Adipose tissue (tissue), 3 donors: ENCODE data around the gene DLL4. TPM values are rescaled to one million over a fixed set of nuclear protein-coding genes. Genes with fewer than 3 reads are reported as not detected.
"Not testable (repeated sequence)": the region's sequence is repeated elsewhere in the genome, so short reads cannot be mapped to it uniquely, and the experiment has no call there.

ENCODE experiments used
- H3K27ac ChIP-seq: one replicate; pipeline ENCODE4 v1.5.1; 2013; ENCODE audit warnings: low read depth, low read length
- WGBS, 3 donors: extraction: QIAGEN DNeasy Blood & Tissue Kit; methylation state at CpG; one replicate each; pipeline ENCODE4 v1.1.7; 2013; 5-methylcytosine and 5-hydroxymethylcytosine counted together
- polyA plus RNA-seq, 3 donors: library from polyadenylated mRNA; stranded (reverse); fragments of 200-250 nt; gene quantifications; one replicate each; pipeline ENCODE4 v1.2.3, GENCODE V29; 2013
- donor health status: healthy with polysubstance abuse.
- donor health status: Bipolar disorder and iron deficiency.
- donor health status: healthy.

DLL4 gene
- polyA plus RNA-seq, 3 donors, result 3.4 to 14.5 (median 7.2) TPM

DNA sequence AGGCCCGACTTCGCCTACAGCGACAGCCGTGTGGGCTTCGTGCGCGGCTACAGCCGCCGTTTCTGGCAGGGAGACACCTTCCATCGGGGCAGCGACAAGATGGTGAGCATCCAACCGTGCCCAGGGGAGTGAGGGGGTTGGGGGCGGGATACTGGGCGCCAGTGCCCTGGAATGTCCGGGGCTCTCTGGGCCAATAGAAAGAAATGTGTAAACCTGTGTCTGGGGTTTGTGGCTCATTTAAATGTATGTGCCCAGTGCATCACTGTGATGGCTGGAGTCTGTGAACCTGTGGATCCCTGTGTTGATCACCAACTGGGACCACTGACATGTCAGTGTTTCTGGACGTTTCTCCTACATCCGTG lies 24.6 kb downstream of the DLL4 start:
- no peak overlapping the region for H3K27ac ChIP-seq
- WGBS, 3 donors, result 4 to 11% (median 5%) methylated on average over 14 to 17 of the region's 17 CpGs

DNA sequence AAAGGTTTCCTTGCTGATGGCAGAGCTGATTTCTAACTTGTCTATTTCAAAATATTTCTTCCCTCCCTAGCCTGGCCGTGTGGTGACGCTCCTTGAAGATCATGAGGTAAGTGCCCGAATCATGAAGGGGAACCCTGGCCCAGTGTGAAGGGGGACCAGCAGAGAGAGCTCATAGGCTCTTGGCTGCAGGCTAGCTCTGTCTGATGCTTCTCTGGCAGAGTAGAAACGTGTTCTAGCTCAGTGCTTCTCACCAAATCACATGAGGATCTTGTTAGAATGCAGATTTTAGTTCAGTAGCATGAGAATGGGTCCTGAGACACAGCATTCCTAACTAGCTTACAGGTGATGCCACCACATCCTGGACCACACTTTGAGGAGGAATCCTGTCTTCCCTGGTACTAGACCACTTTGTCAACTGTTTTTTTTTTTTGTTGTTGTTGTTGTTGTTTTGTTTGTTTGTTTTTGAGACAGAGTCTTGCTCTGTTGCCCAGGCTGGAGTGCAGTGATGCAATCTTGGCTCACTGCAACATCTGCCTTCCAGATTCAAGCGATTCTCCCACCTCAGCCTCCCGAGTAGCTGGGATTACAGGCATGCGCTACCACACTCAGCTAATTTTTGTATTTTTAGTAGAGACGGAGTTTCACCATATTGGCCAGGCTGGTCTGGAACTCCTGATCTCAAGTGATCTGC lies 25.2 kb downstream of the DLL4 start:
- not testable (repeated sequence) for H3K27ac ChIP-seq
- 65 to 73% (median 72%) methylated on average over 8 of the region's 8 CpGs for WGBS, 3 donors

DNA sequence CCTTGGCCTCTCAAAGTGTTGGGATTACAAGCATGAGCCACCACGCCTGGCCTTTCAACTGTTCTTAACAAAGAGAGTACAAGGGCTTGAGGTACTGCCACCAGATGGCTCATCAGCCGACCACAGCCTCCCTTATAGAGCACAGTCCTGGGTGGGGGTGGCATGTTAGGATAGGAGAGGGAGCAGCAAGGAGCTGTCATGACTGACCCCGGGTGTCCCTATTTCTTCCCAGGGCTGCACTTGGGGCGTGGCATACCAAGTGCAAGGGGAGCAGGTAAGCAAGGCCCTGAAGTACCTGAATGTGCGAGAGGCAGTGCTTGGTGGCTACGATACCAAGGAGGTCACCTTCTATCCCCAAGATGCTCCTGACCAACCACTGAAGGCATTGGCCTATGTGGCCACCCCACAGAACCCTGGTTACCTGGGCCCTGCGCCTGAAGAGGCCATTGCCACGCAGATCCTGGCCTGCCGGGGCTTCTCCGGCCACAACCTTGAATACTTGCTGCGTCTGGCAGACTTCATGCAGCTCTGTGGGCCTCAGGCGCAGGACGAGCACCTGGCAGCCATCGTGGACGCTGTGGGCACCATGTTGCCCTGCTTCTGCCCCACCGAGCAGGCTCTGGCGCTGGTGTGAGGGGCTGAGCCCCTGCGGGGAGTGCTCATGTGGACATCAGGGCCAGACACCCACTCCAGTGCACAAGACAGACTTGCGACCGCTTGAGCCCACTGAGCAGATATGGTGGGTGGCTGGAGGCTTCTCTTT lies 26.2 kb downstream of the DLL4 start:
- 85 to 93% (median 91%) methylated on average over 20 of the region's 20 CpGs for WGBS, 3 donors
- H3K27ac ChIP-seq, result no peak overlapping the region

DNA sequence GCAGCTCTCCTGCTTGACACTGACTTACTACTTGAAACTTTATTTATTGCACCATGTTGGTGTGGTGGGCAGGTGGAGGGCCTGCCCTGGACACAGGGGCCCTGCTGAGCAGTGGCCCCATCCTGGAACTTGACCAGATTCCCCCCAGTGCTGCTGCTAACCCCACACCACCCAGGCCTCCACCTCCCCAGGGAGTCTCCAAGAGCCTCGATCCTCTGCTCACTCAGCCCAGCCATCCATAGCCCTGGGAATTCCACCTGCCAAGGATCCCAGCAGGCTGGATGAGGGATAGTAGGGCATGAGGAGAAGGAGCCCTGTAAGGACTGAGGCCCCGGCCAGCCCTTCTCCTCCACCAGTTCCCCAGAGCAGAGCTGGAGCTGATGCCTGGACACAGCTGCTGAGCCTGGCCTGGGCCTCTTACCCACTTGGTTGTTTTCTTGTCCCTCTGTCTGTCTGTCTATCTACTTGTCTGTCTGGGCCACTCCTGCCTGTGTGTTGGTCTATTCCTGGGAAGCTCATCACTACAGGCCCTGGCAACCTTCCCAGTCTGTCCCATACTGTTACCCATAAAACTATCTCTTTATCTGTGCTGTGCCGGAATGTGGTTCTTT lies 26.9 kb downstream of the DLL4 start:
- H3K27ac ChIP-seq, result no peak overlapping the region
- WGBS, 3 donors, result 78 to 87% (median 78%) methylated on average over 3 of the region's 3 CpGs

DNA sequence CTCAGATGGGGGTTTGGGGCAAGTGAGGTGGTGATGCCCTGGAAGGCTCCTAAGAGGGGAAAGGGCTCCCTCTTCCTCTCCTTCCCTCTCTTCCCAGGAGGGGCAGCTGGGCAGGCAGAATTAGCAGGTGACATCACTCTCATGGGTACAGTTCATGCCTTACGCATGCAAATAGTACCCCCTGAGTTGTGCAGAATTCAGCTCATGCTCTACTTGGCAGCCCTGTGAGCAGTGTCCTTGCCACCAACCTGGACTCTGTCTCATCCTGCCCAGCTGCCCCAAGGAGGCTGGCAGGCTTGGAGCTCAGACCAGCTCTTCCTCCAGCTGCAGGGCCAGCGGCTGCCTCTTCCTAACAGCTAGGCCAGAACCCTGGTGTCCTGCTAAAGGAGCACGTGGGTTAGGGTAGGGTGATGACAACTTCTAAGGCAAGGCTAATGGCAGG lies 27.4 kb downstream of the DLL4 start:
- 81 to 100% (median 96%) methylated on average over 3 of the region's 3 CpGs for WGBS, 3 donors
- no peak overlapping the region for H3K27ac ChIP-seq

DNA sequence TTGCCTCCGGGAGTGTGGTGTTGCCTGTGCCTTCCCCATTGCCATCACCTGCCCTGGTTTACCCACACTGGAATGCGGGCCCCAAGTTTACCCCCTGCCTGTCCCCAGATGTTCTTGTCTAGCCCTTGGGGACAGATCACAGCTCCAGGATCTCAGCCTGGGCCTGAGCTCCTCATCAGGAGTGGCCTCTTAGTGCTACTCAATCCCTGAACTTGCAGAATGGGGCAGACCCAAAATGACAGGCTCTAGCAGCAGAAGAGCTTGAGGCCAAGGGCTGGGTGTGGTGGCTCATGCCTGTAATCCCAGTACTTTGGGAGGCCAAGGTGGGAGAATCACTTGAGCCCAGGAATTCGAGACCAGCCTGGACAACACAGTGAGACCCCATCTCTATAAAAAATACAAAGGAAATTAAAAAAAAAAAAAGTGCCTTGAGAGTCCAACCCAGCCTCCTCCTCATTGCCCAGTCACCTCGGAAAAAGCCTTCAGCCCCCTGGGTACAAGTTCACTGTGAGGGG lies 28.0 kb downstream of the DLL4 start:
- 89 to 98% (median 91%) methylated on average over 4 of the region's 4 CpGs for WGBS, 3 donors
- no peak overlapping the region for H3K27ac ChIP-seq

DNA sequence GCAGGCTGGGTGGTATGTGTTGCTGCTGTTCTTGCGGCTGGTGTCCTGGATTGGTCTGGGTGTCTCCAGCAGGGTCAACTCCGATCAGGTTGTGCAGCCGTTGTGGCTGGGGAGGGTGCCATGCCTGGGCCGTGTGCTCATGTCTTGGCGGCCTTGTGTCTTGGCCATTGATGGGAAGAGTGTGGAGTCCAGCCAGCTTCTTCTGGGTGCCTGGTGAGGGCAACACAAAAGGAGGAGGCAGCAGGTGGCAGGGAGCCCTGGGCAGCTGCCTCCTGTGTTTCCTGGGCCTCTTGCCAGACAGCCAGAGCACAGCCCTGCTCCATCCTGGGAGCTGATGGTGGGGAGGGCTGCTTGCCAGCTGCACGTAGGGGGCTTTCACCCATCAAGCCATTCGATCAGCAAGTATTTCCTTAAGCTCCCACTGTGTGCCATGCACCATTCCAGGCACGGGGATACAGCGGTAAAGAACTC lies 28.5 kb downstream of the DLL4 start:
- WGBS, 3 donors, result 44 to 84% (median 72%) methylated on average over 9 of the region's 9 CpGs
- no peak overlapping the region for H3K27ac ChIP-seq

DNA sequence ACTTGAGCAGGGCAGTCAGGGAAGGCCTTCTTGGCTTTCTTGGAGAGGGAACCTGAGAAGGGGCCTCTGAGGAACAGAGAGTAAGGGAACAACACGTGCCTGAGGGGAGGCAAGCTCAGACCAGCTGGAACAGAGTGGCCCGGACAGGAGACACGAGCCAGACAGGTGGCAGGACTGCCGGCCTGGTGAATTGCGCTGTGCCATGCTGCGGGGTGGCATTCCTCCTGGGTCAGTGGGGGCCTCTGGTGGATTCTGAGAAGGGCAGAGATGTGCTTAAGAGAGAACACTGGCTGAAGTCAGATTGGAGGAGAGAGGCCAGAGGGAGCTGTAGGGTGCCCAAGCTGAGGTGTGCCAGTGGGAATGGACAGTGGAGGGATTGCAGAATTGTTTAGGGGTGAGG lies 29.0 kb downstream of the DLL4 start:
- WGBS, 3 donors, result 87 to 95% (median 89%) methylated on average over 6 of the region's 6 CpGs
- no peak overlapping the region for H3K27ac ChIP-seq

DNA sequence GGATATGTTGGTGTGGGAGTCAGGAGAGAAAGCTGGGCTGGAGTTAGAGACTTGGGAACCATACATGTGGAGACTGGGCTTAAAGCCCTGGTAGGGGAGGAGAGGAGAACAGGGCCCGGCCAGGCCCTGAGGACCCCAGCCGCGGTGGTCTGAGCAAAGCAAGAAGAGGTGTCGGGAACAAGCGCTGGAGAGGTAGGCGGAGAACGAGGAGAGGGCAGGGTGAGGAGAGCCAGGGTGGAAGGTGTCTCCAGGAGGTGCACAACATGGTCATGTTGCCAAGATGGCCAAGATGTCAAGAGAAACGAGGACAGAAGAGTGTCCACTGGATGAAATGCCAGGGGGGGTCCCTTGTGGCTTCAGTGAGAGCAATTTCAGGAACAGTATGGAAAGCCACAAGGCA lies 29.6 kb downstream of the DLL4 start:
- H3K27ac ChIP-seq, result no peak overlapping the region
- 86 to 94% (median 93%) methylated on average over 8 of the region's 8 CpGs for WGBS, 3 donors

DNA sequence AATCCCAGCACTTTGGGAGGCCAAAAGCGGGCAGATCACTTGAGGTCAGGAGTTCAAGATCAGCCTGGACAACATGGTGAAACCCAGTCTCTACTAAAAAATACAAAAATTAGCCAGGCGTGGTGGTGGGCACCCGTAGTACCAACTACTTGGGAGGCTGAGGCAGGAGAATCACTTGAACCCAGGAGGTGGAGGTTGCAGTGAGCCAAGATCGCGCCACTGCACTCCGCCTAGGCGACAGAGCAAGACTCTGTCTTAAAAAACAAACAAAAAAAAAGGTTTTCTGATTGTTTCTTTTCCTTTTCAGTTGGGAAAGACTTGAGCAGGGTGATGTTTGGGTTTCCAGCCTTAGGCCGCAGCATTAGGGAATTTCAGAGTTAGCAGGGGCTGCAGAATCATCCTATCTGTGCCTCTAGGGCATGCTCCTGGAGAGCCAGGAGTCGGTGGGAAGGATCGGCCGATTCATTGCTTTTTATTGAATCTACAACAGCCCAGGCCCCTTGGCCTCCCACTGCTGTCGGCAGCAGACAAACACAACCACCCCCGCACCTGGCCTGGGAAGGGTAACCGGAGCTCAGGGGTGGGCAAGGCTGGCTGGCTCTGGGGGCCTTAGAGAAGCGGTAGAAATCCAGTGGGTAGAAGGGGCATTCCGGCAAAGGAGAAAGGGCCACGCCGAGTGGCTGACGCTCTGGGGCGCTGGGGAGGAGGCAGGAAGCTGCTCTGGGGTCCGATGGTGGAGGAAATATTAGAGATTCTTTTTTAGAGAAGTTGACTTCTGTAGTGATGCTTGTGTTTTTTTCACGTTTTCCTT lies 30.4 kb downstream of the DLL4 start:
- H3K27ac ChIP-seq, result no peak overlapping the region
- WGBS, 3 donors, result 75 to 85% (median 83%) methylated on average over 22 of the region's 22 CpGs

DNA sequence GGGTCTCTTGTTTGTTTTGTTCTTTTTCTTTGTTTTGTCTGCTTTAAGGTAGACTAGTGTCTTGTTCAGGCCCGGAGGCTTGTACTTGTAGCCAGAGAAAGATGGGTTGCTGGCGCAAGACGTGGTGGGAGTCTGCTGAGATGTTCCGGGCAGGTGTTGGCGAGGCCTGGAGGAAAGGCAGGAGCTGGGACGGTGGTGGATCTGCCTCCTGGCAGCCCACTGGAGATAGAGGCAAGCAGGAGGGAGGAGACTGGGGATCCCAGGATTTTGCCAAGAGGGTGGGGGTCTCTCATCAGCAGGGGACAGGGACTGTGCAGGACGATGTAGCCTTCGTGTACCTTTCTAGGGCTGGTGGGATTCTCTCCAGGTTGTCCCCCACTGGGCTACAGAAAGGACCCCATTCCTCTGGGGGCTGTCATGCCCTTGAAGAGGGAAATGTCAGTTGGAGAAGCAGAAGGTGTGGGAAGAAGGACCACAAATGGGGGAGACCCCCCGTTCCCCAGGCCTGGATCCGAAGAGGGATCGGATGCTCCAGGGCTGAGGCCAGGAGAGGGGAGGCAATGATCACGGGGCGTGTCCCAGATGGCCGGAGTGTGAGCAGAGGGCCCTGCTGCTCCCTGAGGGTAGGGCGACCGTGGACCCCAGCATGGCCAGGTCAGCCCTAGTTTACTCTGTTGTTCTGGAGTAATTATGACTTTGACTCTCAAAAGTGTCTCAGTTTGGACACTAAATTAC lies 31.2 kb downstream of the DLL4 start:
- 91 to 95% (median 92%) methylated on average over 16 of the region's 16 CpGs for WGBS, 3 donors
- no peak overlapping the region for H3K27ac ChIP-seq

DNA sequence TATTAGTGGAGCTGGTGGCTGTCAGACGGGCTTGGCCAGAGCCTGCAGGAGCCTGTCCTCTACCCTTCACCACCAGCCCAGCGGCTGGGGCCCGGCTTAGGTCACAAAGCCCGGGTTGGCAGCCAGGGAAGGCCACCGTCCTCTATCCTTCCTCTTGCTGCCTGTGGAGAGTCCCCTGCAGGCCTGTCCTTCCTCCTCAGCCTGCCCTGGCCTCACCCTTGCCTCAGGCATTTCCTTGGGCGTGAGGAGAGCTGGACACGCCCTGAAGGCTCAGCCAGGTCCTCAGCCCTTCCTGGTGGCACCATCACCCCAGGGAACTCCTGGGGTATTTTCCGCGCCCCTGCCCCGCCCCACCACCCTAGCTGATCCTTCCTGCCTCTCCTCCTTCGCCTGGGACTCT lies 31.8 kb downstream of the DLL4 start:
- H3K27ac ChIP-seq, result no peak overlapping the region
- WGBS, 3 donors, result 65 to 96% (median 77%) methylated on average over 10 to 11 of the region's 11 CpGs

DNA sequence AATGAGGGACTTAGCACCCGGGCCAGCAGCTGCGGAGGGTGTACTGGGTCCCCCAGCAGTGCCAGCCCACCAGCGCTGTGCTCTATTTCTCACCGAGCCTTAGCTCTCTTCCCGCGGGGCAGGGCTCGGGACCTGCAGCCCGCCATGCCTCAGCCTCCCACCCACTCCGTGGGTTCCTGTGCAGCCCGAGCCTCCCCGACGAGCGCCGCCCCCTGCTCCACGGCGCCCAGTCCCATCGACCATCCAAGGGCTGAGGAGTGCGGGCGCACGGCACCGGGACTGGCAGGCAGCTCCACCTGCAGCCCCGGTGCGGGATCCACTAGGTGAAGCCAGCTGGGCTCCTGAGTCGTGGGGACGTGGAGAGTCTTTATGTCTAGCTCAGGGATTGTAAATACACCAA lies 32.6 kb downstream of the DLL4 start:
- not testable (repeated sequence) for H3K27ac ChIP-seq
- 91 to 97% (median 93%) methylated on average over 17 to 25 of the region's 25 CpGs for WGBS, 3 donors

DNA sequence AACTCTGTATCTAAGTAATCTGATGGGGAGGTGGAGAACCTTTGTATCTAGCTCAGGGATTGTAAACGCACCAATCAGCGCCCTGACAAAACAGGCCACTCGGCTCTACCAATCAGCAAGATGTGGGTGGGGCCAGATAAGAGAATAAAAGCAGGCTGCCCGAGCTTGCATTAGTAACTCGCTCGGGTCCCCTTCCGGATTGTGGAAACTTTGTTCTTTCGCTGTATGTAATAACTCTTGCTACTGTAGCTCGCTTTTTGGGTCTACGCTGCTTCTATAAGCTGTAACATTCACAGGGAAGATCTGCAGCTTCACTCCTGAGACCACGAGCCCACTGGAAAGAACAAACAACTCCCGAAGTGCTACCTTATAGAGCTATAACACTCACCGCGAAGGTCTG lies 33.2 kb downstream of the DLL4 start:
- WGBS, 3 donors, result 93 to 97% (median 93%) methylated on average over 14 of the region's 14 CpGs
- H3K27ac ChIP-seq, result not testable (repeated sequence)

DNA sequence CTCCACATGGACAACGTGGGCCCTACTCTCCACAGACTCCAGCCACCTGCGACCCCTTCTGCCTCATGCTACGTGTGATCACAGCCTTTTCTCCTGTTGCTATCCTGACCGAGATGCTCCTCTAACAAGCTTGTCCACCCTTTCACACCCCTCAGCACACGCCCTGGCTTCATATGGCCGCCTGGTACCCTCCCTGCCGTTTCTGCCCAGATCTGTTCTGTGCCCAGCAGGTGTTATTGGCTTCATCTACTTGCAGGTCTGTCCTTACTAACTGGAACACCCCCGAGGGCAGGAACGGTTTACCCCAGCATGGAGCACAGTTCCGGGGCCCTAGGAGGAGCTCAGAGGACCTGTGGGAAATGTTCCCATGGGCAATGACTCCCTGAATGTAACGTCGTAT lies 34.1 kb downstream of the DLL4 start:
- 94 to 96% (median 95%) methylated on average over 12 of the region's 12 CpGs for WGBS, 3 donors
- H3K27ac ChIP-seq, result no peak overlapping the region

DNA sequence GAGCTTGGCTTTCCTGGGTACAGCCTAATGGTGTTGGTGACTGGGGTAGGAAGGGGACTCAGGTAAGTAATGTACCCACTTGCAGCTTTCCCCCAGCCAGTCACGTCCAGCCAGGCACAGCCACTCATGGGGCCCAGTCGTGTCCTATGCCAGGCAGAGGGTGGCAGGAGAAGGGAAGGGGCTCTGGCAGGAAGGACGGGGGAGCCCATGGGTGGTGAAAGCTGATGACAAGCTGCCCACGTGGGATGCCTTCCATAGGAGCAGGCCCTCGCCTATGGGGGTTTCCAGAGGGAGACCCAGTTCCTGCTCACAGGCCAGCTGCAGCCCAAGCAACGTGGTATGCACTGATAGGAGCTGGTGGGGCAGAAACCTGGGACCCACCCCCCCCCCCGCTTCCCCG lies 34.9 kb downstream of the DLL4 start:
- H3K27ac ChIP-seq, result no peak overlapping the region
- WGBS, 3 donors, result 85 to 100% (median 89%) methylated on average over 5 to 8 of the region's 8 CpGs

DNA sequence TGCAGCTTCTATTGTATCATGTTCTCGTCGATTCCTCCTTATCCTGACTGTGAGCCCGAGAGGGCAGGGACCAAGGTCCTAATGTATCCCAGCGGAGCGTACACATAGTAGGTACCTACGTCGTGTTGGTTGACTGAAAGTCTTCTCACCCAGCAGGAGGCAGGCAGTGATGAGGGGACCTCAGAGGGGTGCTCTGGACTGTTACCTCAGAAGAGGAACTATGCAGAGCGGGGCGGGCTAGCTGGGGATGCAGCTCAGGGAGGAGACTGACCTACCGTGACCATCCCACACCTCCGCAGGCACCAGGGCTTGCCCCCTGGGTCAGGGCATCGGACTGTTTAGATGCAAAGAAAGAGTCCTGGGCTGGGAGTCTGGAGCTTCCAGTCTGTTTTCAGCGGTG lies 35.5 kb downstream of the DLL4 start:
- H3K27ac ChIP-seq, result no peak overlapping the region
- WGBS, 3 donors, result 79 to 84% (median 82%) methylated on average over 13 of the region's 13 CpGs
